ENCODE data around the gene DCDC2C.

Gene DCDC2C

DNA sequence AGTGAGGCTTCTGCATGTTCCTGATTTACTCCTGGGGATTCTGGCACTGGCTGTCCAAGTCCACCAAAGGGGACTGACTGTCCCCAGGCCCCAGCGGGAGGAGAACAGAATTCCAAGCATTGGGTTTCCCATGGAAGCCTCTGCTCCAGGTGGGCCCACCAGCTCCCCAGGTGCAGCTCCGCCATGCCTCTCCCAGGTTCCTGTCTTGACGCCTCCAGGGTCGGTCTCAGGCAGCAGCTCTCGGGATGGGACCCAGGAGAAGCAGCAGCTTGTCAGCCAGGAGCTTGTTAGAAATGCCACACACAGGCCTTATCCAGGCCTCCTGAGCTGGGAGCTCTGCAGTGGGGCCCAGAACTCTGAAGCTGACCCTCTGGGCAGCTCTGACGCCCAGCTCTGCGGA is 47.9 kb downstream of the DCDC2C start:
- no peak for ATAC-seq (ENCODE audit: insufficient read depth, low read depth)
- H3K79me2 ChIP-seq (ENCODE audit: insufficient read depth, low read length): no peaks in the 10 kb centered on the region
- no peak overlapping the region for H3K27ac ChIP-seq (ENCODE audit: low read length)
- H3K36me3 ChIP-seq (ENCODE audit: insufficient read depth, low read length): no peaks in the 10 kb centered on the region
- no peak for TF ChIP-seq EZH2 (IDR thresholded peaks at IDR 0.05; ENCODE audit: borderline replicate concordance, low read depth, low read length, severe bottlenecking)
- TF ChIP-seq, protein P1, sequence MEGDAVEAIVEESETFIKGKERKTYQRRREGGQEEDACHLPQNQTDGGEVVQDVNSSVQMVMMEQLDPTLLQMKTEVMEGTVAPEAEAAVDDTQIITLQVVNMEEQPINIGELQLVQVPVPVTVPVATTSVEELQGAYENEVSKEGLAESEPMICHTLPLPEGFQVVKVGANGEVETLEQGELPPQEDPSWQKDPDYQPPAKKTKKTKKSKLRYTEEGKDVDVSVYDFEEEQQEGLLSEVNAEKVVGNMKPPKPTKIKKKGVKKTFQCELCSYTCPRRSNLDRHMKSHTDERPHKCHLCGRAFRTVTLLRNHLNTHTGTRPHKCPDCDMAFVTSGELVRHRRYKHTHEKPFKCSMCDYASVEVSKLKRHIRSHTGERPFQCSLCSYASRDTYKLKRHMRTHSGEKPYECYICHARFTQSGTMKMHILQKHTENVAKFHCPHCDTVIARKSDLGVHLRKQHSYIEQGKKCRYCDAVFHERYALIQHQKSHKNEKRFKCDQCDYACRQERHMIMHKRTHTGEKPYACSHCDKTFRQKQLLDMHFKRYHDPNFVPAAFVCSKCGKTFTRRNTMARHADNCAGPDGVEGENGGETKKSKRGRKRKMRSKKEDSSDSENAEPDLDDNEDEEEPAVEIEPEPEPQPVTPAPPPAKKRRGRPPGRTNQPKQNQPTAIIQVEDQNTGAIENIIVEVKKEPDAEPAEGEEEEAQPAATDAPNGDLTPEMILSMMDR (IDR thresholded peaks at IDR 0.05; ENCODE audit: borderline replicate concordance, extremely low read depth, low read length, poor library complexity, severe bottlenecking): no peak
- no peak overlapping the region for H3K4me2 ChIP-seq (ENCODE audit: insufficient read depth, low read length)
- H2AFZ ChIP-seq (ENCODE audit: low read depth, low read length): no peak overlapping the region
- no peak overlapping the region for H3K4me3 ChIP-seq (ENCODE audit: low read depth in 1 of 2, low read length in 2 of 2)
- no peaks in the 10 kb centered on the region for H3K4me1 ChIP-seq (ENCODE audit: insufficient read depth, low read length)
- H3K27me3 ChIP-seq (ENCODE audit: insufficient read depth, low read length, poor library complexity): peaks cover 6% of the 10 kb centered on the region
- H3K9ac ChIP-seq (ENCODE audit: low read depth, low read length): no peak overlapping the region
- no peak for DNase-seq
- peaks cover 3% of the 10 kb centered on the region for H3K9me3 ChIP-seq (ENCODE audit: insufficient read depth, low read length, severe bottlenecking)
- no peaks in the 10 kb centered on the region for H4K20me1 ChIP-seq (ENCODE audit: insufficient read depth, low read length)

DNA sequence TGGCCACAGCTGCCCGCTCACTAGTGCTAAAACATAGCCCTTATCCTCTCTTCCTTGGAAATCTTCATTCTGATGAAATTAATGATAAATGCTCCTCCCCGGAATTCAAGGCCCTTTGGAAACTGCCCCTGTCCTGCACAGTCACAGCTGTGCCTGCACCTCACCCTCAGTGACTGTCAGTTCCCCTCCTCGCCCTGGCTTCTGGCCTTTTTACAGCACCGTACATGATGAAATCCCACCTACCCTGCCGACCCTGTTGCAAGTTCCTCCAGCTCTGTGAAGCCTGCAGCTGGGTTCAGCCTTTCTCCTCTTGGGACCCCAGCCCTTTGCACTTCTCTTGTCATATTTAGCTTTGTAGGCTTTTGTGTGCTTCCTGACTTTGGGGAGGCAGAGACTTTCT is 48.4 kb downstream of the DCDC2C start:
- no peak overlapping the region for H3K9ac ChIP-seq (ENCODE audit: low read depth, low read length)
- H4K20me1 ChIP-seq (ENCODE audit: insufficient read depth, low read length): no peaks in the 10 kb centered on the region
- H3K9me3 ChIP-seq (ENCODE audit: insufficient read depth, low read length, severe bottlenecking): peaks cover 3% of the 10 kb centered on the region
- H3K4me2 ChIP-seq (ENCODE audit: insufficient read depth, low read length): no peak overlapping the region
- H3K4me1 ChIP-seq (ENCODE audit: insufficient read depth, low read length): no peaks in the 10 kb centered on the region
- no peaks in the 10 kb centered on the region for H3K79me2 ChIP-seq (ENCODE audit: insufficient read depth, low read length)
- peaks cover 6% of the 10 kb centered on the region for H3K27me3 ChIP-seq (ENCODE audit: insufficient read depth, low read length, poor library complexity)
- DNase-seq (no peak), ATAC-seq (ENCODE audit: insufficient read depth, low read depth) (no peak)
- no peaks in the 10 kb centered on the region for H3K36me3 ChIP-seq (ENCODE audit: insufficient read depth, low read length)
- no peak overlapping the region for H3K27ac ChIP-seq (ENCODE audit: low read length)
- no peak overlapping the region for H2AFZ ChIP-seq (ENCODE audit: low read depth, low read length)
- no peak overlapping the region for H3K4me3 ChIP-seq (ENCODE audit: low read depth in 1 of 2, low read length in 2 of 2)
- no peak for TF ChIP-seq EZH2 (IDR thresholded peaks at IDR 0.05; ENCODE audit: borderline replicate concordance, low read depth, low read length, severe bottlenecking)
- TF ChIP-seq, protein P1 (IDR thresholded peaks at IDR 0.05; ENCODE audit: borderline replicate concordance, extremely low read depth, low read length, poor library complexity, severe bottlenecking): no peak

DNA sequence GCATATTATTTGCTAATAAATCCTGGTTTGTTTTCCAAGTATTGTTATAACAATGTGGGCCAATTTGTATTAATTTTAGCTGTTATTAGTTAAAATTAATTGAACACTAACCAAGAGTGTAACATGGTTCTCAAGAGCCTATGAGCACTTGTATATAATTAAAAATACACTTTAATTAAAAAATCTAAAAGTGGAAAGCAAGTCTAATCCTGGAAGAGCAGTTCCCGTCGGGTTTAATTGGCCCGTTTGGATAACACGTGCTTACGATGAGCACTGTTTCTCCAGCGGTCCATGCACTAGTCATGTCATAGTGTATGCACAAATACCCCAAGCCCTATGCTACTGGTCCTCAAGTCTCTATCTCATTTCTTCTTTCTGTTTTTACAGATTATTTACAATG is 49.0 kb downstream of the DCDC2C start:
- no peak for DNase-seq
- H3K36me3 ChIP-seq (ENCODE audit: insufficient read depth, low read length): no peaks in the 10 kb centered on the region
- no peaks in the 10 kb centered on the region for H4K20me1 ChIP-seq (ENCODE audit: insufficient read depth, low read length)

More for the DNA sequence above, 49.0 kb downstream of the DCDC2C start:
- no peak for ATAC-seq (ENCODE audit: insufficient read depth, low read depth)
- Histone ChIP-seq H3K9ac (ENCODE audit: low read depth, low read length) (no peak overlapping the region), H3K4me1 (ENCODE audit: insufficient read depth, low read length) (no peaks in the 10 kb centered on the region), H3K79me2 (ENCODE audit: insufficient read depth, low read length) (no peaks in the 10 kb centered on the region), H3K4me2 (ENCODE audit: insufficient read depth, low read length) (no peak overlapping the region), H3K9me3 (ENCODE audit: insufficient read depth, low read length, severe bottlenecking) (peaks cover 3% of the 10 kb centered on the region), H3K4me3 (ENCODE audit: low read depth in 1 of 2, low read length in 2 of 2) (no peak overlapping the region), H2AFZ (ENCODE audit: low read depth, low read length) (no peak overlapping the region), H3K27ac (ENCODE audit: low read length) (no peak overlapping the region), H3K27me3 (ENCODE audit: insufficient read depth, low read length, poor library complexity) (peaks cover 6% of the 10 kb centered on the region)
- no peak for TF ChIP-seq EZH2 (IDR thresholded peaks at IDR 0.05; ENCODE audit: borderline replicate concordance, low read depth, low read length, severe bottlenecking)
- TF ChIP-seq, protein P1 (IDR thresholded peaks at IDR 0.05; ENCODE audit: borderline replicate concordance, extremely low read depth, low read length, poor library complexity, severe bottlenecking): no peak
